ENCODE results near the gene ACTMAP. TPM values are rescaled to one million over a fixed set of nuclear protein-coding genes. Genes with fewer than 3 reads are reported as not detected.

Gene ACTMAP
- total RNA-seq, 1 donor from 2014 or later, result 12.7 TPM

DNA sequence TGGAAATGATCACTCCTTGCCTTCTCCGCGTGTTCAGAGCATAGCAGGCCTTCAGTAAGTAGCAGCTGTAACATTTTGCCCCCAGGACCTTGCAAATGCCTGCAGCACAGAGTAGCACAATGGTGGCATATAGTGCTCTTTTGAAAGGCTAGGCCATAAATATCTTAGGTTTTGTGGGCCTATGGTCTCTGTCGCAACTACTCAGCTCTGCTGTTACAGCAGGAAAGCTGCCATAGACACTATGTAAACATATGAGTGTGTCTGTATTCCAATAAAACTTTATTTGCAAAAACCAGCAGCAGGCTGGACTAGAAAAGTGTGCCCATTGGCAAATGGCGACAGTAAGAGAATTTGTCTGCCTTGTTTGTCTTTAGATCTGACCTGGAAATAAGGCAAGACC is 24.0 kb downstream of the ACTMAP start:
- peaks cover 75% of the 10 kb centered on the region for H3K36me3 Mint-ChIP-seq (ENCODE audit: low read depth)
- ATAC-seq (ENCODE audit: low read depth), result no peak
- intact Hi-C loops (cut with micrococcal nuclease), result no loop called here
- ChIA-PET POLR2A (interaction anchor here (0.7 kb wide), 1 partner anchor 10 kb away, joined by 3 read pairs; the partner anchor contains the start of genes COQ8B and ITPKC), CTCF (no interaction called here)
- TF ChIP-seq, protein P1, sequence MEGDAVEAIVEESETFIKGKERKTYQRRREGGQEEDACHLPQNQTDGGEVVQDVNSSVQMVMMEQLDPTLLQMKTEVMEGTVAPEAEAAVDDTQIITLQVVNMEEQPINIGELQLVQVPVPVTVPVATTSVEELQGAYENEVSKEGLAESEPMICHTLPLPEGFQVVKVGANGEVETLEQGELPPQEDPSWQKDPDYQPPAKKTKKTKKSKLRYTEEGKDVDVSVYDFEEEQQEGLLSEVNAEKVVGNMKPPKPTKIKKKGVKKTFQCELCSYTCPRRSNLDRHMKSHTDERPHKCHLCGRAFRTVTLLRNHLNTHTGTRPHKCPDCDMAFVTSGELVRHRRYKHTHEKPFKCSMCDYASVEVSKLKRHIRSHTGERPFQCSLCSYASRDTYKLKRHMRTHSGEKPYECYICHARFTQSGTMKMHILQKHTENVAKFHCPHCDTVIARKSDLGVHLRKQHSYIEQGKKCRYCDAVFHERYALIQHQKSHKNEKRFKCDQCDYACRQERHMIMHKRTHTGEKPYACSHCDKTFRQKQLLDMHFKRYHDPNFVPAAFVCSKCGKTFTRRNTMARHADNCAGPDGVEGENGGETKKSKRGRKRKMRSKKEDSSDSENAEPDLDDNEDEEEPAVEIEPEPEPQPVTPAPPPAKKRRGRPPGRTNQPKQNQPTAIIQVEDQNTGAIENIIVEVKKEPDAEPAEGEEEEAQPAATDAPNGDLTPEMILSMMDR (IDR thresholded peaks at IDR 0.05), result no peak
- H3K9me3 Mint-ChIP-seq, result no peaks in the 10 kb centered on the region
- H3K27ac Mint-ChIP-seq, result no peak overlapping the region
- H3K4me1 Mint-ChIP-seq, result peaks cover 11% of the 10 kb centered on the region
- no peaks in the 10 kb centered on the region for H3K27me3 Mint-ChIP-seq
- no peak overlapping the region for H3K4me3 Mint-ChIP-seq
- no peak for DNase-seq

DNA sequence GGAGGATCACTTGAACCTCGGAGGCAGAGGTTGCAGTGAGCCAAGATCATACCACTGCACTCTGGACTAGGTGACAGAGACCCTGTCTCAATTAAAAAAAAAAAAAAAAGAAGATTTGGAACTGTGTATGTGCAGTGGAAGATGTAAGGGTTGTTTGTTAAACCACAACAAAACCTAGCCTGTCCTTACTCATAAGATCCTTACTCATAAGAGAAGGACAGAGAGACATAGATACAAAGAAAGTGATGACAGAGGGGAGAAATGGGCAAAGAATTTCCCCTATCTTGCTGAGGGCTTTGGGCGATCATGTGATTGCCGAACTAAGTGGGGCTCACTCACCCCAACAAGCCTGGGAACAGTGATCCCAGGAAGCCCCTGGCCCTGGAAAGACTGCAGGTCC is 25.4 kb downstream of the ACTMAP start:
- H3K27ac Mint-ChIP-seq, result no peak overlapping the region
- ATAC-seq (ENCODE audit: low read depth) (no peak), DNase-seq (no peak)
- peaks cover 69% of the 10 kb centered on the region for H3K36me3 Mint-ChIP-seq (ENCODE audit: low read depth)
- POLR2A ChIA-PET, result interaction anchor here (0.8 to 1.4 kb wide), 2 partner anchors 30 to 54 kb away, joined by 3 read pairs; partner anchors contain the start of gene RAB4B
- H3K9me3 Mint-ChIP-seq, result no peaks in the 10 kb centered on the region
- H3K4me1 Mint-ChIP-seq, result peaks cover 25% of the 10 kb centered on the region
- CTCF ChIA-PET, result no interaction called here
- intact Hi-C loops (cut with micrococcal nuclease), result no loop called here
- H3K27me3 Mint-ChIP-seq, result no peaks in the 10 kb centered on the region
- H3K4me3 Mint-ChIP-seq, result no peak overlapping the region
- TF ChIP-seq, protein P1 (IDR thresholded peaks at IDR 0.05), result no peak

DNA sequence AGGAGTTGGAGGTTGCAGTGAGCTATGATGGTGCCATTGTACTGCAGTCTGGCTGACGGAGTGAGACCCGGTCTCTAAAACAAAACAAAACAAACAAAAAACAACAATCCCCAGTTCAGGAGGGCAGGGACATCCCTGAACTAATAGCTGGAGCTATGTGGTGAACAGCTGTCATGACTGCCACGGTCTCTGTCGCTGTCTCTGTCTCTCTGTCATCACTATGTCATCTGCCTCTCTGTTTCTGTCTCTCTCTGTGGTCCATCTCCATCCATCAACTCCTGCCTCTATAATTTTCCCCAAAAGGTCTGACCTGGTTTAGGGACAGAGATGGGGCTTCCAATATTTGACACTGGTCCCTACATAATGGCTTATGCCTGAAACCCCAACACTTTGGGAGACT is 26.0 kb downstream of the ACTMAP start:
- Mint-ChIP-seq H3K4me1 (peaks cover 30% of the 10 kb centered on the region), H3K4me3 (no peak overlapping the region), H3K27ac (no peak overlapping the region), H3K9me3 (no peaks in the 10 kb centered on the region), H3K36me3 (ENCODE audit: low read depth) (peaks cover 68% of the 10 kb centered on the region), H3K27me3 (no peaks in the 10 kb centered on the region)
- CTCF ChIA-PET, result no interaction called here
- ATAC-seq (ENCODE audit: low read depth), result no peak
- DNase-seq, result no peak
- intact Hi-C loops (cut with micrococcal nuclease), result no loop called here
- TF ChIP-seq, protein P1 (IDR thresholded peaks at IDR 0.05), result no peak
- POLR2A ChIA-PET, result interaction anchor here (0.8 to 1.4 kb wide), 2 partner anchors 31 to 54 kb away, joined by 3 read pairs; partner anchors contain the start of gene RAB4B

DNA sequence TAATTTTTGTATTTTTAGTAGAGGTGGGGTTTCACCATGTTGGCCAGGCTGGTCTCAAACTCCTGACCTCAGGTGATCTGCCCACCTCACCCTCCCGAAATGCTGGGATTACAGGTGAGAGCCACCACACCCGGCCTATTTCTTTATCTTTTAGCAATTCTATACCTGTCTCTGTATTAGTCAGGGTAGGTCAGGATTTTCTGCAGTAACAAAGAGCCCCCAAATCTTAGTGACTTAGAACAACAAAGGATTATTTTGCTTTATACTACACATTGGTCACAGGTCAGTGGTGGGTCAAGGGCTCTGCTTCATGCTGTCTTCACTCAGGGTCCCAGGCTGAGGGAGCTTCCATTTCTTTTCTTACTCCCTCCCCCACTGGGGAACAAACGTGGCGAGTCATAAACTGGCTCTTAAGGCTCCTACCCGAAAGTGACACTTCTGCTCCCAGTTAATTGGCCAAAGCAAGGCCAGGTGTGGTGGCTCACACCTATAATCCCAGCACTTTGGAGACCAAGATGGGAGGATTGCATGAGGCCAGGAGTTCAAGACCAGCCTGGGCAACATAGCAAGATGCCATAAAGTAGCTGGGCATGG is 26.5 kb downstream of the ACTMAP start:
- intact Hi-C loops (cut with micrococcal nuclease), result no loop called here
- Mint-ChIP-seq H3K9me3 (no peaks in the 10 kb centered on the region), H3K27me3 (no peaks in the 10 kb centered on the region), H3K36me3 (ENCODE audit: low read depth) (peaks cover 65% of the 10 kb centered on the region), H3K27ac (no peak overlapping the region), H3K4me3 (no peak overlapping the region), H3K4me1 (peaks cover 34% of the 10 kb centered on the region)
- ChIA-PET CTCF (no interaction called here), POLR2A (interaction anchor here (1.4 kb wide), 1 partner anchor 55 kb away, joined by 3 read pairs; the partner anchor contains the start of gene RAB4B)
- ATAC-seq (ENCODE audit: low read depth) (no peak), DNase-seq (no peak)
- TF ChIP-seq, protein P1 (IDR thresholded peaks at IDR 0.05), result no peak

DNA sequence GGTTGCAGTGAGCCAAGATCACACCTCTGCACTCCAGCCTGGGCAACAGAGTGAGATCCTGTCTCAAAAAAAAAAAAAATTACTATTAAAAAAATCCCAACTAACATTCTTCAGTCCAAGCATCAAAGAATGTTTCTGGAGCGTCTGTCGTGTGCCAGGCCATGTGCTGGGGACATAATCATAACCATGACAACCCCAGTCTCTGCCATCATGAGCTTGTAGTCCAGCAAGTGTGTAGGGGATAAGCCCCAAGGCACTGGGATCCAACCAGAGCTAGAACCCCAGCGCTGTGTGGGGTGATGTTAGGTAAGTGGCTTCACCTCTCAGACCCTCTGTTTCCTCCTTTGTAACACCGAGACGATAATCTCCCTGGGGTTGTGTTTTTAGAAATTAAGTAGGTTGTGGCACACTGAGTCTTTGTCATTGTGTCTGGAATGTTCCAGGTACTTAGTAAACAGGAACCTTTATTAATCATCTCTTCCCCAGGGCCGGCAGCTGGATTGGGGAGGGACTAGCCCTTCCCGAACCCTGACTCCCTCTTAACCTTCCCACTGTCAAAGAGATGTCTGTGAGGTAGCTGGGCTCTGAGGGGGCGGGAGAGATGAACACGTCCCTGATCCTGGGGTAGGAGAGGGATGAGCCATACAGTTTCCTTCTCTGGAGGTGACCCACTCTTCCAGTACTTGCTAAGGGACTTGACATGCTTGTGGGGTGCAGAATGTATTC is 28.2 kb downstream of the ACTMAP start:
- POLR2A ChIA-PET, result interaction anchor here (0.7 to 1.2 kb wide), 3 partner anchors 20 to 1674 kb away, joined by 3 to 5 read pairs (median 3); no protein-coding TSS in a partner anchor
- Mint-ChIP-seq H3K4me3 (no peak overlapping the region), H3K4me1 (peaks cover 46% of the 10 kb centered on the region)

More for the DNA sequence above, 28.2 kb downstream of the ACTMAP start:
- intact Hi-C loops (cut with micrococcal nuclease), result no loop called here
- DNase-seq, result no peak
- ATAC-seq (ENCODE audit: low read depth), result no peak
- CTCF ChIA-PET, result interaction anchor here (0.6 to 1.1 kb wide), 2 partner anchors 47 to 76 kb away, joined by 3 read pairs; no protein-coding TSS in a partner anchor
- Mint-ChIP-seq H3K27ac (no peak overlapping the region), H3K9me3 (no peaks in the 10 kb centered on the region), H3K36me3 (ENCODE audit: low read depth) (peaks cover 56% of the 10 kb centered on the region), H3K27me3 (no peaks in the 10 kb centered on the region)
- TF ChIP-seq, protein P1 (IDR thresholded peaks at IDR 0.05), result no peak
